Left cardiac atrium (tissue), 4 donors: Measurements from ENCODE around the gene UBASH3A. TPM values are rescaled to one million over a fixed set of nuclear protein-coding genes. Genes with fewer than 3 reads are reported as not detected.

Experiments used
- ATAC-seq, 2 donors: fragments of 200-7000 bp; cut with Tn5 transposase; one replicate each; pipeline ENCODE4 v1.9.1; 2020; ENCODE audit warnings: mild to moderate bottlenecking in 2 of 2, moderate library complexity in 2 of 2
- DNase-seq: peaks from one replicate; pipeline ENCODE4 v3.0.0-alpha.2; 2020
- intact Hi-C, 2 donors: fragments of 100-400 bp; cut with DNase I; formaldehyde crosslinking; loops; one replicate each; pipeline versions ENCODE4 v1.14.1 to v1.15.1; 2022 to 2023
- long read RNA-seq: library from polyadenylated mRNA; unstranded; transcript quantifications from one replicate; pipeline ENCODE4 v2.0.0, GENCODE V29; 2021
- total RNA-seq, 2 donors: library from RNA; stranded (reverse); fragmentation: NEBNext Ultra II Directional; extraction: Animal tissue kit (Norgen Biotek cat#: 25700); gene quantifications; one replicate each; pipeline ENCODE4 v1.2.1, GENCODE V29; 2021
- donor health status: DM: no; HTN: yes; CAD: no.
- donor health status: DM: no; HTN: yes; CAD: no; lungs with severe emphysema.
- donor health status: DM: yes; HTN: yes; CAD: no.
- donor health status: Dilated cardiomyopathy.

Gene UBASH3A
- total RNA-seq: under 1 TPM; 0.44 to 0.47 TPM
- long read RNA-seq: 0 reads

GRCh38 chr21:42403611-42404231 lies at the start of gene UBASH3A:
TSS of gene UBASH3A (plus strand) at chr21:42403902. CDS start at chr21:42403946, 44 bp downstream.
- DNase-seq: no peak
- ATAC-seq: peak; percentile 38 to 41
- intact Hi-C loops: no loop called here

GRCh38 chr21:42356046-42356445 lies 47.7 kb upstream of the UBASH3A start:
- intact Hi-C loops: no loop called here
- DNase-seq: no peak
- ATAC-seq: no peak

- no peak for DNase-seq
- ATAC-seq: no peak
- intact Hi-C loops: no loop called here
Measured at GRCh38 chr21:42356650-42357049, 47.1 kb upstream of the UBASH3A start.

- intact Hi-C loops: no loop called here
- ATAC-seq (no peak), DNase-seq (no peak)
Measured at GRCh38 chr21:42357307-42357706, 46.4 kb upstream of the UBASH3A start.

- intact Hi-C loops: no loop called here
- ATAC-seq: no peak
- no peak for DNase-seq
Measured at GRCh38 chr21:42358261-42358660, 45.4 kb upstream of the UBASH3A start.

- DNase-seq (no peak), ATAC-seq (no peak)
- intact Hi-C loops: no loop called here
Measured at GRCh38 chr21:42358937-42359336, 44.8 kb upstream of the UBASH3A start.

- no peak for DNase-seq
- intact Hi-C loops: no loop called here
- no peak for ATAC-seq
Measured at GRCh38 chr21:42360317-42360716, 43.4 kb upstream of the UBASH3A start.

- DNase-seq (no peak), ATAC-seq (no peak)
- intact Hi-C loops: no loop called here
Measured at GRCh38 chr21:42361286-42361685, 42.4 kb upstream of the UBASH3A start.

GRCh38 chr21:42362198-42362597 lies 41.5 kb upstream of the UBASH3A start:
- no peak for ATAC-seq
- intact Hi-C loops: no loop called here
- no peak for DNase-seq

GRCh38 chr21:42362700-42363099 lies 41.0 kb upstream of the UBASH3A start:
- ATAC-seq: no peak
- DNase-seq: no peak
- intact Hi-C loops: no loop called here

- DNase-seq (no peak), ATAC-seq (no peak)
- intact Hi-C loops: no loop called here
Measured at GRCh38 chr21:42363312-42363711, 40.4 kb upstream of the UBASH3A start.

- ATAC-seq: no peak
- DNase-seq: no peak
- intact Hi-C loops: no loop called here
Measured at GRCh38 chr21:42364304-42364865, 39.3 kb upstream of the UBASH3A start.

- DNase-seq: no peak
- intact Hi-C loops: no loop called here
- ATAC-seq: no peak
Measured at GRCh38 chr21:42365770-42366169, 37.9 kb upstream of the UBASH3A start.

GRCh38 chr21:42366292-42367010 lies 37.3 kb upstream of the UBASH3A start, which contains the start of gene TFF1:
TSS of gene TFF1 (minus strand) at chr21:42366535. CDS start at chr21:42366495, 40 bp downstream.
- DNase-seq (no peak), ATAC-seq (no peak)
- intact Hi-C loops: no loop called here

- intact Hi-C loops: no loop called here
- ATAC-seq (no peak), DNase-seq (no peak)
Measured at GRCh38 chr21:42367367-42368165, 36.1 kb upstream of the UBASH3A start.

GRCh38 chr21:42369821-42370220 lies 33.9 kb upstream of the UBASH3A start:
- intact Hi-C loops: no loop called here
- ATAC-seq (no peak), DNase-seq (no peak)

- ATAC-seq (no peak), DNase-seq (no peak)
- intact Hi-C loops: no loop called here
Measured at GRCh38 chr21:42370894-42371654, 32.6 kb upstream of the UBASH3A start.

GRCh38 chr21:42373196-42373907 lies 30.4 kb upstream of the UBASH3A start:
- no peak for DNase-seq
- intact Hi-C loops: no loop called here
- no peak for ATAC-seq
